Mucosa of stomach (tissue), 1 donor: ENCODE measurements around the gene STK33.

ENCODE experiments used
- H3K27me3 ChIP-seq: one replicate; pipeline ENCODE4 v1.7.0; 2013; ENCODE audit warnings: mild to moderate bottlenecking, low read length; ENCODE audit not compliant: control insufficient read depth, insufficient read depth
- H3K36me3 ChIP-seq: one replicate; pipeline ENCODE4 v1.7.0; 2013; ENCODE audit warnings: low read length; ENCODE audit not compliant: control insufficient read depth, insufficient read depth
- H3K4me1 ChIP-seq: one replicate; pipeline ENCODE4 v1.7.0; 2013; ENCODE audit warnings: mild to moderate bottlenecking, low read length; ENCODE audit not compliant: control insufficient read depth, insufficient read depth
- H3K4me3 ChIP-seq: one replicate; pipeline ENCODE4 v1.7.0; 2013; ENCODE audit warnings: low read length
- H3K9ac ChIP-seq: one replicate; pipeline ENCODE4 v1.7.0; 2013; ENCODE audit warnings: mild to moderate bottlenecking, low read length, moderate library complexity
- H3K9me3 ChIP-seq: one replicate; pipeline ENCODE4 v1.7.0; 2013; ENCODE audit warnings: mild to moderate bottlenecking, low read length, moderate library complexity; ENCODE audit not compliant: control insufficient read depth
- donor health status: Pancreatic carcinoma.

STK33 gene

GRCh38 chr11:8593935-8594909 is at the start of gene STK33:
TSS of gene STK33 (minus strand) at chr11:8594228. CDS start at chr11:8474905, 119,323 bp downstream.
- Histone ChIP-seq H3K9me3 (no peaks in the 10 kb centered on the region), H3K9ac (peak within 1 kb of the TSS; percentile 70), H3K36me3 (no peaks in the 10 kb centered on the region), H3K27me3 (no peaks in the 10 kb centered on the region), H3K4me3 (peak within 1 kb of the TSS; percentile 64), H3K4me1 (peaks cover 12% of the 10 kb centered on the region)

- H3K9me3 ChIP-seq = no peaks in the 10 kb centered on the region
- H3K27me3 ChIP-seq = no peaks in the 10 kb centered on the region
- no peak overlapping the region for H3K9ac ChIP-seq
- H3K4me3 ChIP-seq = no peak overlapping the region
- H3K4me1 ChIP-seq = peaks cover 14% of the 10 kb centered on the region
- peaks cover 4% of the 10 kb centered on the region for H3K36me3 ChIP-seq
These were observed 48.3 kb upstream of the STK33 start for GRCh38 chr11:8642196-8642841.

GRCh38 chr11:8641332-8641731 is 47.3 kb upstream of the STK33 start:
- Histone ChIP-seq H3K4me3 (no peak overlapping the region), H3K27me3 (no peaks in the 10 kb centered on the region), H3K36me3 (peaks cover 4% of the 10 kb centered on the region), H3K9ac (no peak overlapping the region), H3K4me1 (peaks cover 14% of the 10 kb centered on the region), H3K9me3 (no peaks in the 10 kb centered on the region)

- H3K36me3 ChIP-seq = no peaks in the 10 kb centered on the region
These were observed 46.4 kb upstream of the STK33 start for GRCh38 chr11:8640267-8640906.

GRCh38 chr11:8639655-8640054 is 45.6 kb upstream of the STK33 start:
- Histone ChIP-seq H3K4me3 (no peak overlapping the region), H3K9ac (no peak overlapping the region), H3K36me3 (no peaks in the 10 kb centered on the region), H3K4me1 (peaks cover 14% of the 10 kb centered on the region), H3K9me3 (no peaks in the 10 kb centered on the region), H3K27me3 (no peaks in the 10 kb centered on the region)

More at GRCh38 chr11:8640267-8640906, 46.4 kb upstream of the STK33 start:
- Histone ChIP-seq H3K9ac (no peak overlapping the region), H3K4me1 (peaks cover 14% of the 10 kb centered on the region), H3K27me3 (no peaks in the 10 kb centered on the region), H3K4me3 (no peak overlapping the region), H3K9me3 (no peaks in the 10 kb centered on the region)

- no peak overlapping the region for H3K4me3 ChIP-seq
- no peaks in the 10 kb centered on the region for H3K27me3 ChIP-seq
- no peak overlapping the region for H3K9ac ChIP-seq
- no peaks in the 10 kb centered on the region for H3K36me3 ChIP-seq
- no peaks in the 10 kb centered on the region for H3K9me3 ChIP-seq
- H3K4me1 ChIP-seq = peaks cover 14% of the 10 kb centered on the region
These were observed 44.3 kb upstream of the STK33 start for GRCh38 chr11:8638300-8638699.

- Histone ChIP-seq H3K4me3 (no peak overlapping the region), H3K36me3 (no peaks in the 10 kb centered on the region), H3K27me3 (no peaks in the 10 kb centered on the region), H3K9ac (no peak overlapping the region), H3K9me3 (no peaks in the 10 kb centered on the region), H3K4me1 (peaks cover 6% of the 10 kb centered on the region)
These were observed 42.1 kb upstream of the STK33 start for GRCh38 chr11:8636127-8636526.

- no peaks in the 10 kb centered on the region for H3K4me1 ChIP-seq
- no peak overlapping the region for H3K4me3 ChIP-seq
- H3K9ac ChIP-seq = no peak overlapping the region
- H3K27me3 ChIP-seq = no peaks in the 10 kb centered on the region
- no peaks in the 10 kb centered on the region for H3K36me3 ChIP-seq
- no peaks in the 10 kb centered on the region for H3K9me3 ChIP-seq
These were observed 40.5 kb upstream of the STK33 start for GRCh38 chr11:8634498-8634897.

GRCh38 chr11:8631395-8632118 is 37.5 kb upstream of the STK33 start:
- H3K36me3 ChIP-seq = no peaks in the 10 kb centered on the region
- H3K4me3 ChIP-seq = no peak overlapping the region
- H3K9me3 ChIP-seq = no peaks in the 10 kb centered on the region
- H3K4me1 ChIP-seq = no peaks in the 10 kb centered on the region
- no peak overlapping the region for H3K9ac ChIP-seq
- no peaks in the 10 kb centered on the region for H3K27me3 ChIP-seq

GRCh38 chr11:8624698-8625097 is 30.7 kb upstream of the STK33 start:
- Histone ChIP-seq H3K9ac (no peak overlapping the region), H3K9me3 (no peaks in the 10 kb centered on the region), H3K36me3 (no peaks in the 10 kb centered on the region), H3K27me3 (no peaks in the 10 kb centered on the region), H3K4me1 (no peaks in the 10 kb centered on the region), H3K4me3 (no peak overlapping the region)

- Histone ChIP-seq H3K9ac (no peak overlapping the region), H3K27me3 (no peaks in the 10 kb centered on the region), H3K4me3 (no peak overlapping the region), H3K4me1 (no peaks in the 10 kb centered on the region), H3K9me3 (no peaks in the 10 kb centered on the region), H3K36me3 (no peaks in the 10 kb centered on the region)
These were observed 27.1 kb upstream of the STK33 start for GRCh38 chr11:8621147-8621546.
